GM19099 (cell line): ENCODE data around the gene ABCA7.

Source experiments
- POLR2A ChIP-seq: IDR thresholded peaks from 3 replicates; pipeline ENCODE4 v1.6.1; 2011; ENCODE audit warnings: low read depth; ENCODE audit not compliant: insufficient read length; ENCODE audit errors: extremely low read depth

ABCA7 gene

GRCh38 chr19:1040476-1041271 lies 767 bp downstream of the ABCA7 start:
- no peak for TF ChIP-seq POLR2A

DNA sequence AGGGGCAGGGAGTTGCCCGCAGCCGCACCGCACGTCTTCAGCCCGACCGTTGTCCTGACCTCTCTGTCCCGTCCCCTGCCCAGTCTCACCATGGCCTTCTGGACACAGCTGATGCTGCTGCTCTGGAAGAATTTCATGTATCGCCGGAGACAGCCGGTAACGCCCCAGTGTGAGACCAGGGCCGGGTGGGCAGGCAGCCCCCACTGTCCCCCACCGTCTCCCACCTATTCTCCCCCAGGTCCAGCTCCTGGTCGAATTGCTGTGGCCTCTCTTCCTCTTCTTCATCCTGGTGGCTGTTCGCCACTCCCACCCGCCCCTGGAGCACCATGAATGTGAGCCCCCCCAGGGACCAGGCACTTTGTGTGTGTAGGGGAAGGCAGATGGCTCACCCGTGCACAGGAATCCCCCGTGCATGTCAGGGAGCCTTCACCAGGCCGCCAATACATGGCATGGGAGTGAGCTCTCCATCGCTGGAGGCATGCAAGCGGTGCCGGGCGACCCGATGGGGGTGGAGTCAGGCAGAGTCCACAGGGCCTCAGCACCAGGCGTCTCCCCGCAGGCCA lies 1.4 kb downstream of the ABCA7 start:
- TF ChIP-seq POLR2A, result no peak

GRCh38 chr19:1041835-1042685 lies 2.2 kb downstream of the ABCA7 start:
- TF ChIP-seq POLR2A, result no peak

- TF ChIP-seq POLR2A, result no peak
Observed at GRCh38 chr19:1042689-1043511, 3.0 kb downstream of the ABCA7 start.

- no peak for TF ChIP-seq POLR2A
Observed at GRCh38 chr19:1045247-1045603, 5.3 kb downstream of the ABCA7 start.

DNA sequence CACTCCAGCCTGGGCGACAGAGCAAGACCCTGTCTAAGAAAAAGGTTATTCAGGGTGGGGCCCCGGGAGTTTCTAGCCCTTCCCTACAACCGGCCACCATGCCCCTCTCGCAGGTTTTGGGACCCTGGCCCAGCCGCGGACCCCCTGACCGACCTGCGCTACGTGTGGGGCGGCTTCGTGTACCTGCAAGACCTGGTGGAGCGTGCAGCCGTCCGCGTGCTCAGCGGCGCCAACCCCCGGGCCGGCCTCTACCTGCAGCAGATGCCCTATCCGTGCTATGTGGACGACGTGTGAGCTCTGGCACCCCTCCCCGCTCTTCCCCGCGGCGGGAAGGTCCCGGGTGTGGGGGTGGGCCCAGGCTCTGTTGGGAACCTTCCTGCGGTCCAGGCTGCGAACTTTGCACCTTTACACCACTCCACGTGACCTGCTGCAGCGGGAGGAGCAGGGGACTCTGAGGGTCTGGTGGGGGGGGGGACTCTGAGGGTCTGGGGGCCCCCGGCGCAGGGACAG lies 6.3 kb downstream of the ABCA7 start:
- no peak for TF ChIP-seq POLR2A

GRCh38 chr19:1046836-1047695 lies 7.2 kb downstream of the ABCA7 start:
- no peak for TF ChIP-seq POLR2A

DNA sequence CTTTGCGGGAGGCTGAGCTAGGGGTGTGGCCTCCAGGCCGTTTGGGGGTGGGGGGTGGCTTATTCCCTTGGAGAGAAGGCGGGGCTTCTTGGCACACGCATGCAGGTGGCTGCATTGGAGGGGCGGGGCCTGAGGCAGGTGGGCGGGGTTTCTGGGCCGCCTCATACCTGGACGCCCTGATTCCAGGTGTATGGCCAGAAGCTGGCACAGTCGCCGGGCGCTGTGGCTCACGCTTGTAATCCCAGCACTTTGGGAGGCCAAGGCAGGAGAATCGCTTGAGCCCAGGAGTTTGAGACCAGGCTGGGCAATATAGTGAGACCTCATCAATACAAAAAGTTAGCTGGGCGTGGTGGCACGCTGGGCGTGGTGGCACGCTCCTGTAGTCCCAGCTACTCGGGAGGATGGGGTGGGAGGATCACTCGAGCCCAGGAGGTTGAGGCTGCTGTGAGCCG lies 7.8 kb downstream of the ABCA7 start:
- no peak for TF ChIP-seq POLR2A

DNA sequence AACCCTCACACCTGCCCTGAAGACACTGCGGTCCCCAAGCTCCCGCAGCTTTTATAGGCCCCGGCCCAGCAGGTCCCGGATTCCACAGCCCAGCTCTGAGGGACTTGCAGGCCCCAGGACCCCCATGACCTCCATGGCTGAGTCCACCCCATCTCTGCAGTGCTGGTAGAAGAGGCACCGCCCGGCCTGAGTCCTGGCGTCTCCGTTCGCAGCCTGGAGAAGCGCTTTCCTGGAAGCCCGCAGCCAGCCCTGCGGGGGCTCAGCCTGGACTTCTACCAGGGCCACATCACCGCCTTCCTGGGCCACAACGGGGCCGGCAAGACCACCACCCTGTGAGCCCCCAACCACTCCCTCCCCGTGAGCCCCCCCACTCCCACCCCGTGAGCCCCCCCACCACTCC lies 9.2 kb downstream of the ABCA7 start:
- TF ChIP-seq POLR2A, result no peak

- no peak for TF ChIP-seq POLR2A
Observed at GRCh38 chr19:1049800-1050199, 9.9 kb downstream of the ABCA7 start.

DNA sequence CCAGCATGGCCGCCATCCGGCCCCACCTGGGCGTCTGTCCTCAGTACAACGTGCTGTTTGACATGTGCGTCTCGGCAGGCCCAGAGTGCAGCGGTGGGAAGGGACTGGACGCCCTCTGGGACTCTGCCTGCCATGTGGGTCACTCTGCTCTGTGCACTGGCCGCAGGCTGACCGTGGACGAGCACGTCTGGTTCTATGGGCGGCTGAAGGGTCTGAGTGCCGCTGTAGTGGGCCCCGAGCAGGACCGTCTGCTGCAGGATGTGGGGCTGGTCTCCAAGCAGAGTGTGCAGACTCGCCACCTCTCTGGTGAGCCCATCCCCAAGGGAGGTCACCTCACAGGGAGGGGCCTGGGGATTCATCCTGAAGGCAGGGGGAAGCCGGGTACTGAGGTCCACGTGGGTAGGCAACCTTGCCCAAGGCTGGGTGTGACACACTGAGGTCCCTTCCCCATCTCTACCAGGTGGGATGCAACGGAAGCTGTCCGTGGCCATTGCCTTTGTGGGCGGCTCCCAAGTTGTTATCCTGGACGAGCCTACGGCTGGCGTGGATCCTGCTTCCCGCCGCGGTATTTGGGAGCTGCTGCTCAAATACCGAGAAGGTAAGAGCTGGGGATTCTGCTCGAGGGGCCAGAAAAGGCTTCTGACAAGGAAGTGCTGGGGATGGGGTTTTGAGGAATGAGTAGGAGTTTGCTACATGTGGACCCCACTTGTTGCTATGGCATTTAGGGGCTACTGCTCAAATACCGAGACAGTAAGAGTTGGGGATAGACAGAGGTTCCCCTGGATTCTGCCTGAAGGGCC lies 11.3 kb downstream of the ABCA7 start:
- no peak for TF ChIP-seq POLR2A

DNA sequence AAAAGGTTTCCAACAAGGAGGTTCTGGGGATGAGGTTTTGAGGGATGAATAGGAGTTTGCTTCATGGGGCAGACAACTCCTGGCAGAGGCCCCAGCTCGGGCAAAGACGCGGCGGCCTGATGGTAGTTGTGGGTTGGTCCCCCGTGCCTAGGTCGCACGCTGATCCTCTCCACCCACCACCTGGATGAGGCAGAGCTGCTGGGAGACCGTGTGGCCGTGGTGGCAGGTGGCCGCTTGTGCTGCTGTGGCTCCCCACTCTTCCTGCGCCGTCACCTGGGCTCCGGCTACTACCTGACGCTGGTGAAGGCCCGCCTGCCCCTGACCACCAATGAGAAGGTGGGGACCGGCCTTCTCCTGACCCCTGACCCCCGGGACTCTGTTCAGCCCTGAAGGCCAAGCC lies 11.9 kb downstream of the ABCA7 start:
- TF ChIP-seq POLR2A, result no peak
